ENCODE measurements around the gene ANKRD28. TPM values are rescaled to one million over a fixed set of nuclear protein-coding genes. Genes with fewer than 3 reads are reported as not detected.

Gene ANKRD28
- total RNA-seq, 4 donors from 2014 or later = 26.8 to 55.9 (median 43.6) TPM

- WGBS, 2 donors (ENCODE audit: low coverage in 1 of 2) = 80 to 96% methylated on average over 2 of the region's 2 CpGs
- Histone ChIP-seq H3K4me1 (peaks cover 0 to 36% (median 0%) of the 10 kb centered on the region in 3 donors), H3K4me3 (no peak overlapping the region), H3K27ac (no peak overlapping the region), H3K9me3 (no peaks in the 10 kb centered on the region), H3K27me3 (no peaks in the 10 kb centered on the region), H3K36me3 (no peaks in the 10 kb centered on the region)
- TF ChIP-seq POLR2A (IDR thresholded peaks at IDR 0.05) (no peak), CTCF (IDR thresholded peaks at IDR 0.05) (no peak), POLR2AphosphoS5 (IDR thresholded peaks at IDR 0.05) (no peak), EP300 (IDR thresholded peaks at IDR 0.05) (no peak)
- no peak for ATAC-seq
These were observed 6.1 kb upstream of the ANKRD28 start for GRCh38 chr3:15803921-15804320.

- Histone ChIP-seq H3K4me1 (peaks cover 0 to 55% (median 0%) of the 10 kb centered on the region in 3 donors), H3K9me3 (no peaks in the 10 kb centered on the region), H3K27ac (no peak overlapping the region), H3K4me3 (no peak overlapping the region), H3K36me3 (no peaks in the 10 kb centered on the region), H3K27me3 (no peaks in the 10 kb centered on the region)
- no peak for ATAC-seq
- 76 to 92% methylated on average over 3 of the region's 3 CpGs for WGBS, 2 donors (ENCODE audit: low coverage in 1 of 2)
- TF ChIP-seq CTCF (IDR thresholded peaks at IDR 0.05) (no peak), POLR2AphosphoS5 (IDR thresholded peaks at IDR 0.05) (no peak), EP300 (IDR thresholded peaks at IDR 0.05) (no peak), POLR2A (IDR thresholded peaks at IDR 0.05) (no peak)
These were observed 3.5 kb upstream of the ANKRD28 start for GRCh38 chr3:15801298-15801697.

GRCh38 chr3:15800780-15801179, 3.0 kb upstream of the ANKRD28 start:
- Histone ChIP-seq H3K9me3 (no peaks in the 10 kb centered on the region), H3K36me3 (no peaks in the 10 kb centered on the region), H3K4me1 (peaks cover 0 to 55% (median 0%) of the 10 kb centered on the region in 3 donors), H3K27me3 (no peaks in the 10 kb centered on the region), H3K4me3 (no peak overlapping the region), H3K27ac (peak overlapping the region in 1 of 4 donors; percentile 26)
- TF ChIP-seq EP300 (IDR thresholded peaks at IDR 0.05) = no peak
- no peak for TF ChIP-seq POLR2A (IDR thresholded peaks at IDR 0.05)
- no peak for TF ChIP-seq POLR2AphosphoS5 (IDR thresholded peaks at IDR 0.05)
- TF ChIP-seq CTCF (IDR thresholded peaks at IDR 0.05) = no peak
- ATAC-seq = no peak

- Histone ChIP-seq H3K4me3 (no peak overlapping the region), H3K27me3 (no peaks in the 10 kb centered on the region), H3K36me3 (no peaks in the 10 kb centered on the region), H3K4me1 (peaks cover 0 to 55% (median 0%) of the 10 kb centered on the region in 3 donors), H3K9me3 (no peaks in the 10 kb centered on the region), H3K27ac (peak overlapping the region in 1 of 4 donors; percentile 26)
- no peak for TF ChIP-seq CTCF (IDR thresholded peaks at IDR 0.05)
- no peak for TF ChIP-seq EP300 (IDR thresholded peaks at IDR 0.05)
- TF ChIP-seq POLR2AphosphoS5 (IDR thresholded peaks at IDR 0.05) = no peak
- TF ChIP-seq POLR2A (IDR thresholded peaks at IDR 0.05) = no peak
- ATAC-seq = no peak
These were observed 2.5 kb upstream of the ANKRD28 start for GRCh38 chr3:15800327-15800726.

- no peak for ATAC-seq
- peaks cover 0 to 59% (median 2%) of the 10 kb centered on the region in 3 donors for H3K4me1 ChIP-seq
- no peaks in the 10 kb centered on the region for H3K9me3 ChIP-seq
- 50 to 65% methylated on average over 2 of the region's 2 CpGs for WGBS, 2 donors (ENCODE audit: low coverage in 1 of 2)
- no peak for TF ChIP-seq CTCF (IDR thresholded peaks at IDR 0.05)
- no peak for TF ChIP-seq POLR2A (IDR thresholded peaks at IDR 0.05)
- no peak for TF ChIP-seq EP300 (IDR thresholded peaks at IDR 0.05)
- TF ChIP-seq POLR2AphosphoS5 (IDR thresholded peaks at IDR 0.05) = no peak
- no peak overlapping the region for H3K4me3 ChIP-seq
- H3K27ac ChIP-seq = peak overlapping the region in 3 of 4 donors; percentile 86 to 98 (median 90)
- no peaks in the 10 kb centered on the region for H3K27me3 ChIP-seq
- H3K36me3 ChIP-seq = no peaks in the 10 kb centered on the region
These were observed 910 bp upstream of the ANKRD28 start for GRCh38 chr3:15798533-15799245.
